Esophagus squamous epithelium (tissue), 4 donors: ENCODE results near the gene MALRD1.

Experiments used
- POLR2A ChIP-seq, 4 donors: fragments of 450-650 bp; IDR thresholded peaks; one replicate each; pipeline ENCODE4 v1.6.1; 2017; ENCODE audit warnings: antibody characterized with exemption in 4 of 4, mild to moderate bottlenecking in 4 of 4, moderate library complexity in 3 of 4
- TF ChIP-seq, protein P1 (sequence below), 6 experiments: fragments of 450-650 bp in 4 of 6; fragments of 200-600 bp in 2 of 6; sonication (generic) in 2 of 6; IDR thresholded peaks; one replicate each; pipeline ENCODE4 v1.5.1; 2016 to 2019; ENCODE audit warnings: antibody characterized with exemption in 6 of 6, mild to moderate bottlenecking in 4 of 6, moderate library complexity in 4 of 6

DNA sequence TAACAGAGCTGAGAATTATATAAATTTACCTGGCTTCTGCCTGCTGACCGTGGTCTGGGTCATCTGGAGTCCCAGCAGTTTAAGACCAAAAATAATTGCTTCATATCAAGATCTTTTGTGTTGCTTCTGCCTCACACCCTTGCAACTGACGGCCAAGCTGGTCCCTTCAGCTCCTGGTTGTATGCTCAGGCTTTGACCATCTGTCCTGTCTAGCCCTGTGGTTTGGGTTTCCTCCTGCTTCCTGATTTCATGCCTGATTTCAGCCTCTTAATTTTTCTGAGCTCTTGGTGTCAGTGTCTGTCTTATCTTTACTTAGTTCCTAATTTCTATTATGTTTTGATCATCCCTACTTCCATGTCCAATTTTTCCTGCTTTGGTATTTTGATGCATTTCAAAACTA, 679.8 kb downstream of the MALRD1 start:
- TF ChIP-seq, protein P1, sequence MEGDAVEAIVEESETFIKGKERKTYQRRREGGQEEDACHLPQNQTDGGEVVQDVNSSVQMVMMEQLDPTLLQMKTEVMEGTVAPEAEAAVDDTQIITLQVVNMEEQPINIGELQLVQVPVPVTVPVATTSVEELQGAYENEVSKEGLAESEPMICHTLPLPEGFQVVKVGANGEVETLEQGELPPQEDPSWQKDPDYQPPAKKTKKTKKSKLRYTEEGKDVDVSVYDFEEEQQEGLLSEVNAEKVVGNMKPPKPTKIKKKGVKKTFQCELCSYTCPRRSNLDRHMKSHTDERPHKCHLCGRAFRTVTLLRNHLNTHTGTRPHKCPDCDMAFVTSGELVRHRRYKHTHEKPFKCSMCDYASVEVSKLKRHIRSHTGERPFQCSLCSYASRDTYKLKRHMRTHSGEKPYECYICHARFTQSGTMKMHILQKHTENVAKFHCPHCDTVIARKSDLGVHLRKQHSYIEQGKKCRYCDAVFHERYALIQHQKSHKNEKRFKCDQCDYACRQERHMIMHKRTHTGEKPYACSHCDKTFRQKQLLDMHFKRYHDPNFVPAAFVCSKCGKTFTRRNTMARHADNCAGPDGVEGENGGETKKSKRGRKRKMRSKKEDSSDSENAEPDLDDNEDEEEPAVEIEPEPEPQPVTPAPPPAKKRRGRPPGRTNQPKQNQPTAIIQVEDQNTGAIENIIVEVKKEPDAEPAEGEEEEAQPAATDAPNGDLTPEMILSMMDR (IDR thresholded peaks at IDR 0.05), result no peak
- TF ChIP-seq POLR2A (IDR thresholded peaks at IDR 0.05), result no peak
